HG02970 (cell line): ENCODE measurements around the gene EML1.
"Not testable (repeated sequence)": the region's sequence is repeated elsewhere in the genome, so short reads cannot be mapped to it uniquely, and the experiment has no call there.

Experiments
- ATAC-seq: cut with Tn5 transposase; IDR thresholded peaks from one replicate; pipeline ENCODE4 v1.9.1; 2021; ENCODE audit warnings: mild to moderate bottlenecking, moderate library complexity, moderate number of reproducible peaks; ENCODE audit not compliant: unreplicated experiment, low FRiP score

Gene EML1

DNA sequence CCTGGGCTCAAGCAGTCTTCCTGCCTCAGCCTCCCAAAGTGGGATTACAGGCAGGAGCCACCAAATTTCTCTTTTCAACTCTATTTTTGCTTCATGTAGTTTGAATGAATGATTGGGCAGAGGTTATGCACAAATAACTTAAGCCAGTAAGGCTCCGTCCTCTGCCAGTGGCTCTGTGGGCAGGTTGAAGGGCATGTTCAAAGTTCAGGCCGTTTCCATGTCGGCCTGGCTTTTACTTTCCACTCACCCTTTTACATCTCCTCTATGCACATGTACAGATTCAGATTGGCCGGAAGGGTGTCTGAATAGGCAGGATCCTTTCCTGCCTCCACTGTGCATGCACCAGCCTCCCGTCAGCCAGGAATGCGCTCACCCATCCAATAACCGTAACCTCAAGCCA is 132.3 kb downstream of the EML1 start:
- no peak for ATAC-seq

DNA sequence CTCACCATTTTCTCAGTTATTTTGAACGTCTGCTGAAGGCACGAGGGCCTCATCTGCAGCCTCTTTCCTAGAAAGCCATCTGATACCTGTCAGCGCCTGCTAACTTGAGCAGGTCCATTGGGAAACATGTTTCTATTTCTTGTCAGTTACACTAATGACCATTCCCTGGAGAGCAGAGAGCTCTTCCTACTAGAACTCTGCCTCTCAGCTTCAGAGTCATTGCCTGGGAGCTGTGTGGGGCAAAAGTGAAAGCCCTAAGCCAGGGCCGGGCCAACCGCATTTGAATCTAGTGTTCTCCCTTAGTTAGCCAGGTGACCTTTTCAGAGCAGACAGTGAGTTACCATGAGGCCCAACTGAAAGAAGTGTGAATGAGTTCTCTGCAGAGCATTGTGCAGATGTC is 135.8 kb downstream of the EML1 start:
- no peak for ATAC-seq

DNA sequence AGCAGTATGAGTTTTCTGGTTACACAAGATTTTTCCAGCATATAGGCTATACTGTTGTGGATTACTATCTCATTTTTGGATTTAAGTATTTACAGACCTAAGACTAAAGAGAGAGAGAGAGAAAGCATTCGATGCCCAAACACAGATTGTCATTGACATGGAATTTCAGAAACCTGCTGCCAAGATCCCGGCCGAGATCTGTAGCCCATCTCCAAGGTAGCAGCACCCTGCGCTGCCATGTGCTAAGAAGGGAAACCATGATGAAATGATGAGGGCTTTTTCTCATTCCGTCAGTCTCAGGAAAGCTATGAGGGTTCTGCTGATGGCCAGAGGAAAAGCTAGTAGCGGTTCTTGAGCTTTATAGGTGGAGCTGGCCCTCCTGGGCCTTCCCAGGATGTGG is 136.4 kb downstream of the EML1 start:
- ATAC-seq = no peak

DNA sequence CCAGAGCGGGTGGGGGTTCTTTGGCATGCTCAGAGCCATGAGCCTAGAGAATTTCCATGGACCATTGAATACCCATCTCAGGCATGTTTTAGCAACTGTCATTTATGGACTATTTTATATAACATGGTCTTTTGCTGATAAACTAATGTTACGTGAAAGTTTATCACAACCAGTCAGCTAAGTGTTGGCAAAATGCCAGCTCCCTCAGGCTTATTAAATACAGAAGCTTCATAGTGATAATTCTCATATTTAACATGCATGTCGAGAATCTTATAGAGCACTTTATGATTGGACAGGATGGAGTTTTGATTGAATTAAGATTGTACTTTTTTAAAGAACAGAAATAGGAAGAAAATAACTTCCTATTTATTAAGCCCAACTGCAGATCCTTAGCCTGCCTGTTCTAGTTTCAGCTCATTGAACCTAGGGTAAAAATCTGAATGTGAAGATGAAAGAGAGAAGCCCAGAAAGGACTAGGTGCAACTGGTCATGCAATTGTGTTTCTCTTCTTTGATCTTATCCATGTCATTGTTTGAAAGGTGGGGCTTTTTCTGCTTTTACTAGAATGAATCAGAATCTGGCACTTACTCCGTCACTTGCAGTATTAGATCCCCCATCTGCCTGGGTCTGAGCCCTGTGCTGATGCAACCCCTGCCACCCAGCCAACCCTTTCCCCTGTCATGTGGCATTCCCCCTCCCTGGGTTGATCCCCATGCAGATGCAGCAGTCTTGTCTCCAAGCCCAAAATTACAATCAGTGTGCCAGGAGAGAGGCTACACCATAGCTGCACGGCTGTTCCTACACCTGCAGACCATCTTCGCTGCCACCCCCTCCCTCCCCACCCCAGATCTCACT is 137.4 kb downstream of the EML1 start:
- peak; percentile 64 for ATAC-seq

DNA sequence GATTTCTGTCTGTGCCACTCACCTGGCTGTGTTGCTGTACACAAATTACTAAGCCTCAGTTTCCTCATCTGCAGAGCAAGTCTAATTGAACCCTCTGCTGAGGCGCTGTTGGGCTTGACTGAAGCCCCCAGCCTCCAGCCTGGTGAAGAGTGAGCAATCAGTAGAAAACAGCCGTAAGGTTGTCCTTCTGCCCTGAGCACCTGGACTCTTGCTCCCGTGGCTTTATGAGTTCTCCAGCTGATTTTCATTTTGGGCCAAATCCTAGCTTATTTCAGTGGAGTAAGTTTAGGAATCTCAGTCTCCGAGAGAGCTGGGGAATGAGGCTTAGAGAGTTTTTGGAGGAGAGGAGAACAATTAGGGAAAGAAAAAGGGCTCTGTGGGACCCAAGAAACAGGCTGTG is 138.1 kb downstream of the EML1 start:
- ATAC-seq = no peak

DNA sequence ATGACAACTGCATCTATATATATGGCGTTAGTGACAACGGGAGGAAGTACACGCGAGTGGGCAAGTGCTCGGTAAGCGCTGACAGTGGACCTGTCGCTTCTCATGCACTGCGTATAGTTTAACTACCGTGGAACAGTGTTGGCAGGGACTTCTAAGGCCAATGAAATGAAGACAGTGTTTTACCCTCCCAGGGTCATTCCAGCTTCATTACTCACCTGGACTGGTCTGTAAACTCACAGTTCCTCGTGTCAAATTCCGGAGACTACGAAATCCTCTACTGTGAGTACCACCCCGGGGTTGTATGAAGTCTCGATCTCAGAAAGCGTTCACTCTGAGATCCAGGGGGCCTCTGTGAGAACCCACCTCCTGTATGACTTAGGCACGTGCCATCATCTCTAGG is 142.8 kb downstream of the EML1 start:
- no peak for ATAC-seq

DNA sequence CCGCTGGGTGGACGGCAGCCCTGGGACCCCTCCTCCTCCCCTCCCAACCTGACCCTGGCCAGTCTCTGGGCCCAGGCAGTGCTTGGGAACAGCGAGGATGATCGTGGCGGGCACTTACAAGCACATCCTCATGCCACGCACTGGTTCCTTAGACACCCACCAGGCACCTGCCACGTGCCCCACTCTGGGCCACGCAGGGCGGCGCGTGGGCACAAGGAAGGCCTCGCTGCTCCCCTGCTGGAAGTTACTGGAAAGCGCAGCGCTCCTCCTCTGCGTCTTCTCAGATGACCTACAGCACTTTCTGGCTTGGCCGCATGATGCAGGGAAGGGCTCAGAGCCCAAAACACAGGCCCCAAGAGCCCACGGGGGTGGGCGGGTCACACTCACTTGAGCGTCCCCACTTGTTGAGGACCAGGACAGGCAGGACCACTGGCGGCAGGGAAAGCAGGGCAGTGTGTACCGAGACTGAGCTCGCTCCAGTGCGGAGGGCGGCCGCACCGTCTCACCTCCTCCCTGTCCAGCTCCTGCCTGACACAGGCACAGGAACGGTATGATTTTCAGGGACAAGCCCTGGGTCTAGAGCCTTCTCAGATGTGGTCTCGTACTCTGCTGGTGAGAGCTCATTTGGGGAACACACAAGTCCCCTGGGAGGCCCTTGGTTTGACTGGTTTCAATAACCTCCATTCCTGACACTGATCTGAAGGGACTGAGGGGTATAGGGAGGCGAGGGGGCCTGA is 143.7 kb downstream of the EML1 start:
- no peak for ATAC-seq

DNA sequence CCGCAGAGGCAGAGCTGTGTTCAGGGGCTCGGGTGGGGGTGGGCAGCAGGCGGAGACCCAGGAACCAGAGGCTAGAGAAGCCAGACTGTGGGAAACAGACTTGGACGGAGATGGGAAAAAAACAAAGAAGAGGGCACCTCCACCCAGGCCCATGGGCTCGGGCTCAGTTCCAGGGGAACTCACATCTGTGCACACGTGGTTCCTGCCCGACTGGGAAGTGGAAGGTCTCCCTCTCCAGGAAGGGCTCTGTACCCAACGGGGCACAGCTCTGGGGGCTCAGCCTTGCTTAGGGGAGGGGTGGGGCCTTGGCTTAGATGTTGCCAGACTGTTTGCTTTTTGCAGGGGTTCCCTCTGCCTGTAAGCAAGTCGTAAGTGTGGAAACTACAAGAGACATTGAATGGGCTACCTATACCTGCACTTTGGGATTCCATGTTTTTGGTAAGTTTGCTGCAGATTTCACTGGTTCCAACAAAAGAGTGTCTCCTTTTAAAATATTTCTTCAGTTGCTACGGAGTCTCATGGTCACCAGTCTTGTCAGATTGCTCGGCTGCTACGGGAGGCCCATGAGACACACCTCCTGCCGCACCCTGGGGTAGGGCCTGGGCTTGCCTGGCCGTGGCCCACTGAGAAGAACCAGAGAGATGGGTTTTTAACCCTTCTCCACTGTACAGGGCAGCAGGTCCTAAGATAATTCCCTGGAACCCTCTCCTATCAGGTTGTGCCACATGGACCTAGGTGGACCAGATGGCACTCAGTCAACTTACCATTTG is 144.4 kb downstream of the EML1 start:
- ATAC-seq = no peak

DNA sequence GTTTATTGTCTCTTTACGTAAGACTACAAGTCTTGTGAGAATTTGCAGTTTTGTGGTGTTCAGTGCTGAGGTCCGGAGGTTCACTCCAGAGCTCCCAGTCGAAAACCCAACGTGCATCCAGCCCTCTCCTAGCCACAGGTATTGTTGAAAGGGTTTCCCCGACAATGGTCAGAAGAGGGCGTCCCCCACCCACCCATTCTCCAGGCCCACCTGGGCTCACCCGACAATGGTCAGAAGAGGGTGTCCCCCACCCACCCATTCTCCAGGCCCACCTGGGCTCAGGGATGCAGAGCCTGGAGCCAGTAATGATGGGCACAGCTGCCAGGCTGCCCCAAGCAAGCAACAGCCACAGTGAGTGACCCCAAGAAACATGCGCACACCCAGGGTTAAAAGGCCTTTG is 145.2 kb downstream of the EML1 start:
- ATAC-seq = no peak

GRCh38 chr14:99938896-99939295 is 145.7 kb downstream of the EML1 start:
- no peak for ATAC-seq

DNA sequence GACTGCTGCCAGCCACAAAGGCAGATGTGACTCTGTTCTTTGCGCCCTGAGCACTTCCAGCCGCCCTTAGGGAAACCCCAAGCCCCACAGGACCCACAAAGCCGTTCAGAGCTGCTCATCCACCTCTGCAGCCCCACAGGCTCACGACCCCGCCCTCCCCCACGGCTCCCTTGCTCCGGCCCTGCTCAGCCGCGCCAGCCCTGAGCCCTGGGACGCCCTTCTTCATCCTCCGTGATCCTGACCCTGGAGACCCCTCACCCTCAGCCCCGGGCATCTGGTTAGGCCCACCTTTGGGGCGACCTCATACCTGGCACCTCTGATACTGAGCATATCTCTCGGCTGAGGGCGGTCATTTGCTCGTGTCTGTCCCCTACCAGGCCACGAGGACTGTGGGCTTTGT is 146.2 kb downstream of the EML1 start:
- no peak for ATAC-seq

GRCh38 chr14:99940064-99940463 is 146.9 kb downstream of the EML1 start:
- no peak for ATAC-seq

DNA sequence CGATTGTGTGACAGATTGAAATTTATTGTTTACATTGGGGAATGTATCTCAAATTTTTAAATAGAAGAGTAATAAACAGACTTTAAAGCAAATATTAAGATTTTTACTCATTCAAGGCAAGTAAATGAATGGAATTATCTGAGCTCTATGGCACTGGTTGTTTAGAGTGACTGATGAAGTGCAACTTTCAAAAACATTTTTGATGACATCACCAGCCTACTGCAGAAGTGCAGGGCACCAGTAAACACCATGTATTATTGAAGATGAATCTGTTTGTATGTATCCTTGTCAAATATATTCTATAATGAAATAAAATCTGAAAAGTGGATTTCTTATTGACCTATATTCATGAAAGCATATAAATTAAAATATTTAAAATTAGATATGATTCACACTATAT is 148.0 kb downstream of the EML1 start:
- ATAC-seq = no peak

- ATAC-seq = no peak
These were observed 150.4 kb downstream of the EML1 start for GRCh38 chr14:99943620-99944019.

DNA sequence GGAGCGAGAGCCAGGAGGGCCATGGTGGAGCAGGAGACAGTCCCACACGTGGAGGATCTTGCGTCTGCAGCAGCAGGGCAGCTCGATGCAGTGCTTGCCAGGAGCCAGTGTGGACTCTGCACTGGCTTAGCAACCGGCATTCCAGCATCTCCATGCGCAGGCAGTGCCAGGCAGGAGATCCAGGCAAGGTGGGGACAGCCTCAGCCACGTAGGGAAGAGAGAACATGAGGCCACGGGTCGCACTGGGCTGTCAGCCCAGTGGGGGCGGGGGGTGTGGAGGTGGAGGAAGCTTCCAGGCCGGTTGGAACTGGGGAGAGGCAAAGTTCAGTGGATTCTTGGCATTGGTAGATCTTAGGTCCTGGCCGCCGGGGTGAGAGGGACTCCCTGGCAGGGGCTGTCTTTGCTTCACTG is 151.0 kb downstream of the EML1 start:
- ATAC-seq = no peak

DNA sequence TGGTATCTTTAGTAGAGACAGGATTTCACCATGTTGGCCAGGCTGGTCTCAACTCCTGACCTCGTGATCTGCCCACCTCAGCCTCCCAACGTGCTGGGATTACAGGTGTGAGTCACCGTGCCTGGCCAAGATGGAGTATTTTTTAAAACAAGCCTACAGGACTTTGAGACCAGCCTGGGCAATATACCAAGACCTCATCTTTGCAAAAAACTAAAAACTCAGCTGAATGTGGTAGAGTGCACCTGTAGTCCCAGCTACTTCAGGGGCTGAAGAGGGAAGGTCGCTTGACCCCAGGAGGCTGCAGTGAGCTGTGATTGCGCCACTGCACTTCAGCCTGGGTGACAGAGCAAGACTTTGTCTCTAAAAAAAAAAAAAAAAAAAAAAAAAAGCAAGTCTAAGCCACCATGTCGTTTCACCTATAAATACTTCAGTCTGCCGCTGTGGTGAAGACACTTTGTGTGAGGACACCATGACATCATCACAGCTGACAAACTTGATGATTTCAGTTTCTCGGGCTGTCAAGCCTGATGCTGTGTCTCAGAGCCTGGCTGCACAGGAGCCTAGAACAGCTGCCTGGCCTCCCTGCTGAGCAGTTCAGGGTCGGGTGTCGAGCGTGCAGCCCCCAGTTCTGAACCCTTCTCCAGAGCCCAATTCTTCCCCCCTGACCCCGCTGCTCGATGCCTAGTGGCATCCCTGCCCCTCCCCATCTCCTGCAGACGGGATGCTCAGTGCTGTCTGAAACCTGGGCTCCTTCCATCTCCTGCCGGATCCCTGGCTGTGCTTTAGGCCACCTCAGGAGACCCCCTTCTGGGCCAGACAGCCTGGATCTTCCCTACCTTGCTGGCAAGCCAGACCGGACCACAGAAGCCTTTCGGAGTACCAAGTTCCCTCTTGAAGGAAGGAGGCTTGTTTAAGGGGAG is 152.8 kb downstream of the EML1 start:
- ATAC-seq = no peak

DNA sequence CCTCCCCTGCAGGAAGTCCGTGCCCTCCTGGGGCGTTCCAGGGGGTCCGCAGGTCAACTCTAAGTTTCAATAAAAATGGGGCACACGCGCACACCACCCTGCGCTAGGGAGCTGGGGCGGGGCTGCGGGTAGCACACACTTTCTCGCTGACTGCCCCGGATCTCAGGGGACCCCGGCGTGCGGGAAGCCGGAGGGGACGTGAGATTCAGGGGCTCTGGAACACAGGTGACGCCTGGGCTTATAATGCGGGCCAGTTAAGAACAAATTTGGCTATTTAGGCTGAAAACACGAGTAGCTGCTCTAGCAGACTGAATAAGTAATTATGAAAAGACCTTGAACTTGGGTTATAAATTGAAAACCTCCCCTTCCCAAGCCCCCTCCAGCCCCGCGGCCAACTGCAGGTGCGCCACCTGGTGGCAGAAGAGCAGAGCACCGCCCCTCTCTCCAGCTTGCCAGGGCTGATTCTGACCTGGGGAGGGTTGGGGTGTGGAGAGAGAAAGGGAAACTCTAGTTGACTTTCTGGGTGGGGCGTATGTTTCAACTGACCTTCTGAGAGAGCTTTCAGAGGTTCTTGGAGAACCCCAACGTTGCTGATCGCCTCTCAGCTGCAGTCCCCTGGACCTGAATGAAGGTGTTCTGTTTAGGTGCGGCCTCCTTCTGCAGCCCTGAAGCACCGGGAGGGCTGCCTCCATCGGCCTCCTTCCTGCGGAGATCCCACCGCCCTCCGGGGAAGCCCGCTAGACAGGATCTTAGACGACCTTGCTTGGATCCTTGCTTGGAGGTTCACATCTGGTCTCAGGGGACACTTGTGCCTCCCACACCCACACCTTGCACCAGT is 153.7 kb downstream of the EML1 start:
- ATAC-seq = no peak

DNA sequence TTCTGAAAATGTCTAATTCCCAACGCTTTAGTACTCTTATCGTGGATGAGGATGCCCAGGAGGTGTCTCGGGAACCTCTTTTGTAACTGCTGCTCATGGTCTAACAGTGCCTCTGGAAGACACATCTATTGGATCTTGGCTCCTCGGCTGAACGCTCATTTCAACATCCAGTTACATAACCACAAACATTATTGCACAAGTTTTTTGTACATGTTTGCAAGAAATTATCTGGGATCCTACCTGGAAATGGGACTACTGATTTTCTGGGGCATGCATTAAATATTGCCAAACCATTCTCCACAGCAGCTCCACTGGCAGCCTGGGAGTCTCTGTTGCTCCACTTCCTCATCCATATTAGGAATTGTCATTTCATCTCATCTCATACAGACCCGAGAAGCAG is 154.5 kb downstream of the EML1 start:
- ATAC-seq = no peak

DNA sequence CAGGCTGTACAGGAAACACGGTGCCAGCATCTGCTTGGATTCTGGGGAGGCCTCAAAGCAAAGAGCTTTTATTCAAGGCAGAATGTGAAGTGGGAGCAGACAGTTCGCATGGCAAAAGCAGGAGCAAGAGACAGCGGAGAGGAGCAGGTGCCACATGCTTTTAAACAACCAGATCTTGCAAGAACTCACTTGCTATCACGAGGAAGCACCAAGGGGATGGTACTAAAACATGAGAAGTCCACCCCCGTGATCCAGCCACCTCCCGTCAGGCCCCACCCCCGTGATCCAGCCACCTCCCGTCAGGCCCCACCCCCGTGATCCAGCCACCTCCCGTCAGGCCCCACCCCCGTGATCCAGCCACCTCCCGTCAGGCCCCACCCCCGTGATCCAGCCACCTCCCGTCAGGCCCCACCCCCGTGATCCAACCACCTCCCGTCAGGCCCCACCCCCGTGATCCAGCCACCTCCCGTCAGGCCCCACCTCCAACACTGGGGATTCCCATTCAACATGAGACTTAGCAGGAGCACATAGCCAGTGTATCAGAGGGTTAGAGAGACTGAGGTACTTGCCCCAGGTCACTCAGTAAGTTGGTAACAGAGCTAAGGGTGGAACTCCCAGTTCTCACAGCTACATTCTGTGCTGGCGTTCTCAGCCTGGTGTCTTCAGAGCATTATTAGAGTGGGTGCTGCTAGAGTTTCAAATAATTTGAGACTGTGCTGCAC is 156.0 kb downstream of the EML1 start:
- ATAC-seq = not testable (repeated sequence)
